B cell (primary cell): ENCODE measurements around the gene SNX6. TPM values are rescaled to one million over a fixed set of nuclear protein-coding genes. Genes with fewer than 3 reads are reported as not detected.

Experiments
- ATAC-seq: fragments of 200-7000 bp; cut with Tn5 transposase; one replicate; pipeline ENCODE4 v1.10.0; 2021; ENCODE audit warnings: low read depth, mild to moderate bottlenecking, moderate number of reproducible peaks, moderate library complexity
- CTCF ChIA-PET: fragments of 350-600 bp; sonication (Branson Sonifier 250); formaldehyde crosslinking; loops from one replicate; lab custom pipeline; 2021; ENCODE audit warnings: antibody characterized with exemption, inconsistent platforms; lab: Charles Lee
- POLR2A ChIA-PET: fragments of 350-600 bp; sonication (Branson Sonifier 250); formaldehyde crosslinking; loops from one replicate; lab custom pipeline; 2021; ENCODE audit warnings: antibody characterized with exemption; lab: Charles Lee
- DNase-seq: peaks from one replicate; pipeline ENCODE4 v3.0.0; 2013
- H2AFZ ChIP-seq: 2 replicates; pipeline ENCODE4 v1.6.1; 2012; ENCODE audit warnings: mild to moderate bottlenecking, low read depth, low read length; ENCODE audit not compliant: insufficient read depth, poor library complexity, severe bottlenecking
- H3K27ac ChIP-seq, 2 donors: 1 replicate in 1 of 2; 2 replicates in 1 of 2; pipeline ENCODE4 v1.5.1; 2012 to 2013; ENCODE audit warnings: low read length in 2 of 2, mild to moderate bottlenecking in 2 of 2, moderate library complexity in 1 of 2
- H3K27me3 ChIP-seq, 4 experiments: fragments of 200-600 bp in 1 of 4; sonication (generic) in 1 of 4; replicated peaks in 1 of 4; 1 replicate in 2 of 4; 2 replicates in 2 of 4; pipeline versions ENCODE4 v1.6.1 to v1.7.0; 2013 to 2016; ENCODE audit warnings: low read length in 3 of 4, mild to moderate bottlenecking in 2 of 4, mixed read lengths in 1 of 4, moderate library complexity in 1 of 4; ENCODE audit not compliant: insufficient read depth in 4 of 4, control insufficient read depth in 3 of 4; ENCODE audit errors: control extremely low read depth in 1 of 4
- H3K36me3 ChIP-seq, 2 experiments: replicated peaks in 1 of 2; 1 replicate in 1 of 2; 2 replicates in 1 of 2; pipeline versions ENCODE4 v1.6.1 to v1.7.1; 2013; ENCODE audit warnings: low read length in 1 of 2; ENCODE audit not compliant: insufficient read depth in 2 of 2, control insufficient read depth in 1 of 2; ENCODE audit errors: control extremely low read depth in 1 of 2, extremely low read depth in 1 of 2
- H3K4me1 ChIP-seq, 2 donors: fragments of 200-600 bp in 1 of 2; sonication (generic) in 1 of 2; 1 replicate in 1 of 2; 2 replicates in 1 of 2; pipeline versions ENCODE4 v1.5.1 to v1.6.1; 2013 to 2017; ENCODE audit warnings: low read length in 2 of 2; ENCODE audit not compliant: control insufficient read depth in 2 of 2, insufficient read depth in 2 of 2
- H3K4me2 ChIP-seq: replicated peaks from 2 replicates; pipeline ENCODE3; 2012; ENCODE audit warnings: mild to moderate bottlenecking, low read depth, low read length; ENCODE audit not compliant: poor library complexity, severe bottlenecking
- H3K4me3 ChIP-seq, 5 experiments: fragments of 200-600 bp in 1 of 5; sonication (generic) in 1 of 5; 1 replicate in 3 of 5; 2 replicates in 2 of 5; pipeline versions ENCODE4 v1.5.1 to v1.7.0; 2011 to 2016; ENCODE audit warnings: low read length in 4 of 5, mild to moderate bottlenecking in 4 of 5, low read depth in 2 of 5, control low read depth in 1 of 5, moderate library complexity in 1 of 5; ENCODE audit not compliant: insufficient read depth in 1 of 5; ENCODE audit errors: control extremely low read depth in 1 of 5, extremely low read depth in 1 of 5
- H3K79me2 ChIP-seq: fragments of 200-600 bp; sonication (generic); one replicate; pipeline ENCODE4 v1.6.0; 2016; ENCODE audit warnings: low read length; ENCODE audit not compliant: control insufficient read depth, insufficient read depth
- H3K9ac ChIP-seq: fragments of 200-600 bp; sonication (generic); 2 replicates; pipeline ENCODE4 v1.6.1; 2017; ENCODE audit warnings: mild to moderate bottlenecking, low read length, moderate library complexity
- H3K9me3 ChIP-seq, 3 donors: one replicate each; pipeline versions ENCODE4 v1.6.1 to v1.7.1; 2013; ENCODE audit warnings: low read length in 2 of 3; ENCODE audit not compliant: control insufficient read depth in 2 of 3, insufficient read depth in 1 of 3; ENCODE audit errors: control extremely low read depth in 1 of 3
- H4K20me1 ChIP-seq: 2 replicates; pipeline ENCODE4 v1.6.0; 2012; ENCODE audit warnings: mild to moderate bottlenecking, low read length; ENCODE audit not compliant: insufficient read depth, control insufficient read depth, poor library complexity, severe bottlenecking
- H3K27ac Mint-ChIP-seq: one replicate; pipeline ENCODE4 v1.8.0; 2021; ENCODE audit warnings: mixed read lengths
- H3K27me3 Mint-ChIP-seq: one replicate; pipeline ENCODE4 v1.8.0; 2021; ENCODE audit warnings: mixed read lengths
- H3K4me1 Mint-ChIP-seq: one replicate; pipeline ENCODE4 v1.8.0; 2021; ENCODE audit warnings: mixed read lengths
- H3K4me3 Mint-ChIP-seq: one replicate; pipeline ENCODE4 v1.8.0; 2021; ENCODE audit warnings: mixed read lengths
- H3K9me3 Mint-ChIP-seq: one replicate; pipeline ENCODE4 v1.8.0; 2022; ENCODE audit warnings: mixed read lengths; ENCODE audit not compliant: insufficient read depth
- EZH2 ChIP-seq: IDR thresholded peaks from 2 replicates; pipeline ENCODE4 v1.6.1; 2012; ENCODE audit warnings: borderline replicate concordance, low read depth, mild to moderate bottlenecking, moderate library complexity, low read length; ENCODE audit not compliant: insufficient read depth, poor library complexity, severe bottlenecking
- WGBS: methylation state at CpG from one replicate; pipeline ENCODE4 v1.1.5; 2013; ENCODE audit warnings: missing lambda C conversion rate; ENCODE audit not compliant: insufficient coverage; 5-methylcytosine and 5-hydroxymethylcytosine counted together
- intact Hi-C: fragments of 100-400 bp; cut with micrococcal nuclease; formaldehyde crosslinking; loops from one replicate; pipeline ENCODE4 v1.10.0; 2022
- polyA minus RNA-seq: library from RNA; depleted of rRNA, polyadenylated mRNA; stranded (reverse); fragments of >200 nt; gene quantifications from 2 replicates; pipeline ENCODE4 v1.2.3, GENCODE V29; 2012
- polyA plus RNA-seq: library from polyadenylated mRNA; depleted of rRNA; stranded (reverse); fragments of >200 nt; gene quantifications from 2 replicates; pipeline ENCODE4 v1.2.3, GENCODE V29; 2012
- total RNA-seq, 2 donors: library from RNA; stranded (reverse); fragments of 120-200 nt in 1 of 2; gene quantifications; 1 replicate in 1 of 2; 2 replicates in 1 of 2; pipeline versions ENCODE4 v1.2.3 to v1.2.4, GENCODE V29; 2013 to 2022
- TF ChIP-seq, protein P1 (sequence below): fragments of 200-600 bp; IDR thresholded peaks from one replicate; pipeline ENCODE4 v1.8.0; 2022; ENCODE audit warnings: antibody characterized with exemption, mild to moderate bottlenecking

The SNX6 gene
- total RNA-seq (61.0 and 66.3 TPM in 2 replicates), polyA plus RNA-seq (45.4 and 59.3 TPM in 2 replicates), polyA minus RNA-seq (16.6 and 28.5 TPM in 2 replicates)
- 93.2 TPM for total RNA-seq (2013)

DNA sequence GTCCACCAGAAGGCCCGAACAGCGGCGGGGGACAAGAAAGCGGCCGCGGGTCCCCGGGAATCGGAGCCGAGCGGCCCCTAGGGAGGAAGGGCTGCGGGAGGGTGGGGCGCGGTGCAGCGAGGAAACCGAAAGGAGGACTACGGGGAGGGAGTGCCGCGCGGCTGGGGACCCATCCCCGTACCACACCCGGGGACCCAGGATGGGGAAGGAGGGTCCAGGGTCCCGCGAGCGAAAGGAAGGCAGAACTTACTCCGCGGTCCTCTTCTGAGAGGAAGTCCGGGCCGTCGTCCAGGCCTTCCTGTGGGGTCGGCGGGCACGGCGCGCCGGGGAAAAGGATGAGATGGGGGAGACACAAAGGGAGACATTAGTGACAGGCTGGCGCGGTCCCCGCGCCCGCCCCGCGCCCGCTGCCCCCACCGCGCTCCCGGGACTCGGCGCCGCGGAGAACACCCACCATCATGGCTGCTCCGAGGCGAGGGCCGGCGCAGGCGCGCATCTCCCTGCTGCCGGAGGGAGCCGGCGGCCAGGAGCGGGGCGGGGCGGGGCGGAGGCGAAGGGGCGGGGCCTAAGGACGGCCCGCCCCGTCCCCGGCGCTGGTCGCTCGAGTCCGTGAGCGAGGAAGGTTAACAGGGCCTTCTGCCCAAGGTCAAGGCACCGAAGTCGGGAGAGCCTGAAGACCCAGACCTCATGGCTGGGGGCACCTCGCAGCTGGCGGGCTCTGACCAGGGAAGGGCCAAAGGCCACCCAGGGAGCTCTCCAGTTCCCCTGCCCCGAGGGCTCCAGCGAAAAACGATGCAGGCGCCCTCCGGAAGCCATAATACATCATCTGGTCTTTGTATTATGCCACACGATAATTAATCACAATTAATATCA, at the start of gene SNX6:
Gene SNX6 (minus strand): TSS at position 492 of the 873 bp plus-strand sequence. CDS start 32 bp downstream, at position 460.
- CTCF ChIA-PET: no interaction called here
- intact Hi-C loops: loop anchor here (1.0 to 10.0 kb wide), 7 partner anchors 85 to 1195 kb away; partner anchors contain the start of genes BRMS1L, CFL2, FAM177A1 and PRORP
- POLR2A ChIA-PET: no interaction called here

More for the DNA sequence above, at the start of gene SNX6:
- 1% methylated on average over 83 of the region's 84 CpGs for WGBS
- Histone ChIP-seq H3K9ac (peak within 1 kb of the TSS; percentile 98), H4K20me1 (peaks cover 10% of the 10 kb centered on the region), H3K4me1 (peaks cover 11 to 18% of the 10 kb centered on the region in 2 donors), H3K4me2 (peak within 1 kb of the TSS; percentile 82), H3K27me3 (peaks cover 0 to 3% (median 0%) of the 10 kb centered on the region in 4 experiments), H3K4me3 (peak within 1 kb of the TSS; percentile 50 to 98 (median 96)), H3K36me3 (peaks cover 2 to 7% of the 10 kb centered on the region in 2 experiments), H3K9me3 (no peaks in the 10 kb centered on the region), H2AFZ (peak within 1 kb of the TSS; percentile 99), H3K79me2 (peaks cover 58% of the 10 kb centered on the region), H3K27ac (peak within 1 kb of the TSS; percentile 85 to 94)
- Mint-ChIP-seq H3K9me3 (no peaks in the 10 kb centered on the region), H3K27ac (peak within 1 kb of the TSS; percentile 93), H3K27me3 (no peaks in the 10 kb centered on the region), H3K4me3 (peak within 1 kb of the TSS; percentile 95), H3K4me1 (peaks cover 18% of the 10 kb centered on the region)
- DNase-seq (peak; percentile 89), ATAC-seq (peak; percentile 98)
- TF ChIP-seq EZH2: no peak
- TF ChIP-seq, protein P1, sequence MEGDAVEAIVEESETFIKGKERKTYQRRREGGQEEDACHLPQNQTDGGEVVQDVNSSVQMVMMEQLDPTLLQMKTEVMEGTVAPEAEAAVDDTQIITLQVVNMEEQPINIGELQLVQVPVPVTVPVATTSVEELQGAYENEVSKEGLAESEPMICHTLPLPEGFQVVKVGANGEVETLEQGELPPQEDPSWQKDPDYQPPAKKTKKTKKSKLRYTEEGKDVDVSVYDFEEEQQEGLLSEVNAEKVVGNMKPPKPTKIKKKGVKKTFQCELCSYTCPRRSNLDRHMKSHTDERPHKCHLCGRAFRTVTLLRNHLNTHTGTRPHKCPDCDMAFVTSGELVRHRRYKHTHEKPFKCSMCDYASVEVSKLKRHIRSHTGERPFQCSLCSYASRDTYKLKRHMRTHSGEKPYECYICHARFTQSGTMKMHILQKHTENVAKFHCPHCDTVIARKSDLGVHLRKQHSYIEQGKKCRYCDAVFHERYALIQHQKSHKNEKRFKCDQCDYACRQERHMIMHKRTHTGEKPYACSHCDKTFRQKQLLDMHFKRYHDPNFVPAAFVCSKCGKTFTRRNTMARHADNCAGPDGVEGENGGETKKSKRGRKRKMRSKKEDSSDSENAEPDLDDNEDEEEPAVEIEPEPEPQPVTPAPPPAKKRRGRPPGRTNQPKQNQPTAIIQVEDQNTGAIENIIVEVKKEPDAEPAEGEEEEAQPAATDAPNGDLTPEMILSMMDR: no peak
